ENCODE results near the gene SYNGR2.

SYNGR2 gene

GRCh38 chr17:78204387-78205123, 36.2 kb downstream of the SYNGR2 start:
- DNase-seq (ENCODE audit: low read depth), result no peak

GRCh38 chr17:78205124-78205775, 36.9 kb downstream of the SYNGR2 start:
- DNase-seq (ENCODE audit: low read depth), result no peak

- DNase-seq (ENCODE audit: low read depth), result no peak
Observed at GRCh38 chr17:78206298-78206697, 37.9 kb downstream of the SYNGR2 start.

- DNase-seq (ENCODE audit: low read depth), result no peak
Observed at GRCh38 chr17:78208486-78208885, 40.1 kb downstream of the SYNGR2 start.

- no peak for DNase-seq (ENCODE audit: low read depth)
Observed at GRCh38 chr17:78210111-78210510, 41.7 kb downstream of the SYNGR2 start.

GRCh38 chr17:78211032-78211431, 42.7 kb downstream of the SYNGR2 start:
- no peak for DNase-seq (ENCODE audit: low read depth)

GRCh38 chr17:78214016-78214705, 45.8 kb downstream of the SYNGR2 start, which contains the start of gene BIRC5:
BIRC5 (plus strand) TSS chr17:78214253; CDS start chr17:78214317, 64 bp downstream.
- peak; percentile 81 for DNase-seq (ENCODE audit: low read depth)

GRCh38 chr17:78214706-78215061, 46.3 kb downstream of the SYNGR2 start:
- DNase-seq (ENCODE audit: low read depth), result no peak

- DNase-seq (ENCODE audit: low read depth), result no peak
Observed at GRCh38 chr17:78219396-78220150, 51.2 kb downstream of the SYNGR2 start.

All from stimulated activated CD8-positive, alpha-beta memory T cell treated with anti-CD3 and anti-CD28 coated beads, Interleukin-12 subunit alpha, Interleukin-12 subunit beta, amount 100 ng/mL, for 4 hours (primary cell).